OCI-M2 (cell line): ENCODE data around the gene NPLOC4.
"Not testable (repeated sequence)": the region's sequence is repeated elsewhere in the genome, so short reads cannot be mapped to it uniquely, and the experiment has no call there.

ENCODE experiments used
- DNase-seq: peaks from one replicate; lab custom pipeline; 2025; ENCODE audit not compliant: unreplicated experiment; lab: John Stamatoyannopoulos, UW

The NPLOC4 gene

GRCh38 chr17:81635973-81636504 is 873 bp downstream of the NPLOC4 start:
- no peak for DNase-seq

GRCh38 chr17:81635431-81635830 is 1.5 kb downstream of the NPLOC4 start:
- no peak for DNase-seq

GRCh38 chr17:81631482-81631881 is 5.4 kb downstream of the NPLOC4 start:
- DNase-seq: no peak

GRCh38 chr17:81630274-81630673 is 6.6 kb downstream of the NPLOC4 start:
- DNase-seq: no peak

GRCh38 chr17:81621494-81622130 is 15.3 kb downstream of the NPLOC4 start:
- DNase-seq: no peak

- DNase-seq: not testable (repeated sequence)
These were observed 18.6 kb downstream of the NPLOC4 start for GRCh38 chr17:81618307-81618706.

GRCh38 chr17:81616877-81617276 is 20.0 kb downstream of the NPLOC4 start:
- no peak for DNase-seq

GRCh38 chr17:81615401-81615930 is 21.4 kb downstream of the NPLOC4 start:
- DNase-seq: no peak

GRCh38 chr17:81612172-81612970 is 24.5 kb downstream of the NPLOC4 start:
- no peak for DNase-seq

- no peak for DNase-seq
These were observed 27.2 kb downstream of the NPLOC4 start for GRCh38 chr17:81609541-81610311.

- DNase-seq: no peak
These were observed 28.3 kb downstream of the NPLOC4 start for GRCh38 chr17:81608605-81609004.

GRCh38 chr17:81608082-81608481 is 28.8 kb downstream of the NPLOC4 start:
- DNase-seq: no peak

GRCh38 chr17:81607431-81607830 is 29.5 kb downstream of the NPLOC4 start:
- no peak for DNase-seq

GRCh38 chr17:81603846-81604610 is 32.9 kb downstream of the NPLOC4 start:
- no peak for DNase-seq

- peak; percentile 16 for DNase-seq
These were observed 35.3 kb downstream of the NPLOC4 start for GRCh38 chr17:81601525-81602120.

GRCh38 chr17:81599719-81600486 is 37.0 kb downstream of the NPLOC4 start:
- DNase-seq: no peak

- no peak for DNase-seq
These were observed 43.6 kb downstream of the NPLOC4 start for GRCh38 chr17:81593105-81593871.

GRCh38 chr17:81591971-81592370 is 44.9 kb downstream of the NPLOC4 start:
- no peak for DNase-seq

GRCh38 chr17:81590121-81590520 is 46.8 kb downstream of the NPLOC4 start:
- no peak for DNase-seq
